ENCODE data around the gene ORMDL3.
"Not testable (repeated sequence)": the region's sequence is repeated elsewhere in the genome, so short reads cannot be mapped to it uniquely, and the experiment has no call there.

GRCh38 chr17:39902027-39902426, 25.4 kb downstream of the ORMDL3 start:
- not testable (repeated sequence) for TF ChIP-seq CTCF (IDR thresholded peaks at IDR 0.05); POLR2AphosphoS5 (IDR thresholded peaks at IDR 0.05; ENCODE audit: insufficient read depth in 1 of 2, low read depth in 1 of 2)

Measured in vagina (tissue), 2 donors.